C4-2B (cell line): ENCODE data around the gene NCK2.

Source experiments
- H3K27ac ChIP-seq: fragments of 450-650 bp; 2 replicates; pipeline ENCODE4 v1.5.1; 2017
- ZFX ChIP-seq: fragments of 450-650 bp; IDR thresholded peaks from 2 replicates; pipeline ENCODE4 v1.6.1; 2017
- TF ChIP-seq, protein P1 (sequence below): fragments of 450-650 bp; conservative IDR thresholded peaks from 2 replicates; pipeline ENCODE4 v1.5.1; 2017; ENCODE audit warnings: mild to moderate bottlenecking

NCK2 gene

GRCh38 chr2:105744909-105745853 lies at the start of gene NCK2:
NCK2 (plus strand) TSS chr2:105744912; CDS start chr2:105855064, 110,152 bp downstream.
- TF ChIP-seq, protein P1, sequence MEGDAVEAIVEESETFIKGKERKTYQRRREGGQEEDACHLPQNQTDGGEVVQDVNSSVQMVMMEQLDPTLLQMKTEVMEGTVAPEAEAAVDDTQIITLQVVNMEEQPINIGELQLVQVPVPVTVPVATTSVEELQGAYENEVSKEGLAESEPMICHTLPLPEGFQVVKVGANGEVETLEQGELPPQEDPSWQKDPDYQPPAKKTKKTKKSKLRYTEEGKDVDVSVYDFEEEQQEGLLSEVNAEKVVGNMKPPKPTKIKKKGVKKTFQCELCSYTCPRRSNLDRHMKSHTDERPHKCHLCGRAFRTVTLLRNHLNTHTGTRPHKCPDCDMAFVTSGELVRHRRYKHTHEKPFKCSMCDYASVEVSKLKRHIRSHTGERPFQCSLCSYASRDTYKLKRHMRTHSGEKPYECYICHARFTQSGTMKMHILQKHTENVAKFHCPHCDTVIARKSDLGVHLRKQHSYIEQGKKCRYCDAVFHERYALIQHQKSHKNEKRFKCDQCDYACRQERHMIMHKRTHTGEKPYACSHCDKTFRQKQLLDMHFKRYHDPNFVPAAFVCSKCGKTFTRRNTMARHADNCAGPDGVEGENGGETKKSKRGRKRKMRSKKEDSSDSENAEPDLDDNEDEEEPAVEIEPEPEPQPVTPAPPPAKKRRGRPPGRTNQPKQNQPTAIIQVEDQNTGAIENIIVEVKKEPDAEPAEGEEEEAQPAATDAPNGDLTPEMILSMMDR = no peak
- peak; percentile 78 for TF ChIP-seq ZFX
- H3K27ac ChIP-seq = peak within 1 kb of the TSS; percentile 86

- TF ChIP-seq ZFX = no peak
- TF ChIP-seq, protein P1 = no peak
- H3K27ac ChIP-seq = no peak overlapping the region
Observed at GRCh38 chr2:105697781-105698449, 46.8 kb upstream of the NCK2 start.

GRCh38 chr2:105698820-105699219 lies 45.9 kb upstream of the NCK2 start:
- H3K27ac ChIP-seq = no peak overlapping the region
- TF ChIP-seq, protein P1 = no peak
- TF ChIP-seq ZFX = no peak

- no peak for TF ChIP-seq ZFX
- TF ChIP-seq, protein P1 = no peak
- H3K27ac ChIP-seq = no peak overlapping the region
Observed at GRCh38 chr2:105701042-105701441, 43.7 kb upstream of the NCK2 start.

- H3K27ac ChIP-seq = no peak overlapping the region
- TF ChIP-seq, protein P1 = no peak
- no peak for TF ChIP-seq ZFX
Observed at GRCh38 chr2:105708697-105709096, 36.0 kb upstream of the NCK2 start.

GRCh38 chr2:105711394-105711793 lies 33.3 kb upstream of the NCK2 start:
- TF ChIP-seq, protein P1 = no peak
- no peak for TF ChIP-seq ZFX
- peak overlapping the region; percentile 25; the same call in 1 of the 2 replicates for H3K27ac ChIP-seq
